Measurements from ENCODE around the gene LRRC36.

- TF ChIP-seq, protein P1, sequence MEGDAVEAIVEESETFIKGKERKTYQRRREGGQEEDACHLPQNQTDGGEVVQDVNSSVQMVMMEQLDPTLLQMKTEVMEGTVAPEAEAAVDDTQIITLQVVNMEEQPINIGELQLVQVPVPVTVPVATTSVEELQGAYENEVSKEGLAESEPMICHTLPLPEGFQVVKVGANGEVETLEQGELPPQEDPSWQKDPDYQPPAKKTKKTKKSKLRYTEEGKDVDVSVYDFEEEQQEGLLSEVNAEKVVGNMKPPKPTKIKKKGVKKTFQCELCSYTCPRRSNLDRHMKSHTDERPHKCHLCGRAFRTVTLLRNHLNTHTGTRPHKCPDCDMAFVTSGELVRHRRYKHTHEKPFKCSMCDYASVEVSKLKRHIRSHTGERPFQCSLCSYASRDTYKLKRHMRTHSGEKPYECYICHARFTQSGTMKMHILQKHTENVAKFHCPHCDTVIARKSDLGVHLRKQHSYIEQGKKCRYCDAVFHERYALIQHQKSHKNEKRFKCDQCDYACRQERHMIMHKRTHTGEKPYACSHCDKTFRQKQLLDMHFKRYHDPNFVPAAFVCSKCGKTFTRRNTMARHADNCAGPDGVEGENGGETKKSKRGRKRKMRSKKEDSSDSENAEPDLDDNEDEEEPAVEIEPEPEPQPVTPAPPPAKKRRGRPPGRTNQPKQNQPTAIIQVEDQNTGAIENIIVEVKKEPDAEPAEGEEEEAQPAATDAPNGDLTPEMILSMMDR (IDR thresholded peaks at IDR 0.05; ENCODE audit: low read length): no peak
- TF ChIP-seq EZH2phosphoT487 (IDR thresholded peaks at IDR 0.05; ENCODE audit: low read length): no peak
Measured at GRCh38 chr16:67287960-67288359, 38.7 kb upstream of the LRRC36 start.
